K562 (cell line): ENCODE results near the gene CNTN2.

ENCODE experiments used
- CTCF ChIP-seq, 3 experiments: IDR thresholded peaks in 2 of 3; conservative IDR thresholded peaks in 1 of 3; 2 replicates each; pipeline ENCODE4 v1.5.1; 2011 to 2012; ENCODE audit warnings: low read length in 3 of 3, mild to moderate bottlenecking in 3 of 3, control low read depth in 2 of 3, improper control_type of control experiment in 1 of 3, inconsistent platforms in 1 of 3, low read depth in 1 of 3, mixed read lengths in 1 of 3, moderate library complexity in 1 of 3; ENCODE audit not compliant: insufficient read depth in 2 of 3
- ERF ChIP-seq: fragments of 450-650 bp; formaldehyde crosslinking; IDR thresholded peaks from 2 replicates; pipeline ENCODE4 v1.4.0; 2020; ENCODE audit warnings: mild to moderate bottlenecking, mixed read lengths
- MAFK ChIP-seq: IDR thresholded peaks from 2 replicates; pipeline ENCODE4 v1.6.1; 2011; ENCODE audit warnings: low read length, improper control_type of control experiment
- POLR2G ChIP-seq: fragments of 200-400 bp; formaldehyde crosslinking; IDR thresholded peaks from 2 replicates; pipeline ENCODE4 v1.6.1; 2017; ENCODE audit warnings: low read depth, mild to moderate bottlenecking, antibody characterized with exemption, low read length, moderate library complexity
- RB1 ChIP-seq: fragments of 450-650 bp; IDR thresholded peaks from 2 replicates; pipeline ENCODE4 v1.6.1; 2017; ENCODE audit warnings: low read depth, mild to moderate bottlenecking
- REST ChIP-seq, 2 experiments: fragments of 450-650 bp; formaldehyde crosslinking in 1 of 2; IDR thresholded peaks; 2 replicates each; pipeline versions ENCODE4 v1.4.0 to v1.6.1; 2014 to 2020; ENCODE audit warnings: mild to moderate bottlenecking in 2 of 2, borderline replicate concordance in 1 of 2, low read depth in 1 of 2
- SIN3B ChIP-seq: fragments of 450-650 bp; IDR thresholded peaks from 2 replicates; pipeline ENCODE4 v1.6.1; 2017; ENCODE audit warnings: low read depth, mild to moderate bottlenecking, moderate library complexity
- TEAD1 ChIP-seq, 2 experiments: fragments of 450-650 bp in 1 of 2; sonication (generic) in 1 of 2; formaldehyde crosslinking; IDR thresholded peaks; 2 replicates each; pipeline versions ENCODE4 v1.4.0 to v1.8.0; 2020 to 2022; ENCODE audit warnings: mild to moderate bottlenecking in 2 of 2, missing genetic modification reagents in 1 of 2
- TRIM28 ChIP-seq: fragments of 450-650 bp; IDR thresholded peaks from 2 replicates; pipeline ENCODE4 v1.6.1; 2017
- ZBTB33 ChIP-seq: sonication (generic); formaldehyde crosslinking; IDR thresholded peaks from 2 replicates; pipeline ENCODE4 v1.8.1; 2023; ENCODE audit warnings: mild to moderate bottlenecking, missing genetic modification reagents
- ZNF274 ChIP-seq: IDR thresholded peaks from 2 replicates; pipeline ENCODE4 v1.6.1; 2011; ENCODE audit warnings: low read depth, mild to moderate bottlenecking, low read length, moderate library complexity, borderline replicate concordance
- ZNF324 ChIP-seq: fragments of 250-450 bp; sonication (Bioruptor Pico); IDR thresholded peaks from 2 replicates; pipeline ENCODE4 v1.4.0; 2020; ENCODE audit warnings: mild to moderate bottlenecking
- TF ChIP-seq, protein P1 (sequence below): fragments of 250-450 bp; sonication (Bioruptor Pico); IDR thresholded peaks from 2 replicates; pipeline ENCODE4 v1.4.0; 2020; ENCODE audit warnings: mild to moderate bottlenecking, moderate library complexity
- TF ChIP-seq, protein P2 (sequence below): IDR thresholded peaks from 2 replicates; pipeline ENCODE4 v1.6.1; 2016; ENCODE audit warnings: missing genetic modification characterization, missing compliant biosample characterization

GRCh38 chr1:205088341-205088740, 45.3 kb downstream of the CNTN2 start:
- no peak for TF ChIP-seq SIN3B
- no peak for TF ChIP-seq MAFK
- TF ChIP-seq ERF (CRISPR knock-in tag), result no peak
- no peak for TF ChIP-seq RB1
- TF ChIP-seq, protein P1, sequence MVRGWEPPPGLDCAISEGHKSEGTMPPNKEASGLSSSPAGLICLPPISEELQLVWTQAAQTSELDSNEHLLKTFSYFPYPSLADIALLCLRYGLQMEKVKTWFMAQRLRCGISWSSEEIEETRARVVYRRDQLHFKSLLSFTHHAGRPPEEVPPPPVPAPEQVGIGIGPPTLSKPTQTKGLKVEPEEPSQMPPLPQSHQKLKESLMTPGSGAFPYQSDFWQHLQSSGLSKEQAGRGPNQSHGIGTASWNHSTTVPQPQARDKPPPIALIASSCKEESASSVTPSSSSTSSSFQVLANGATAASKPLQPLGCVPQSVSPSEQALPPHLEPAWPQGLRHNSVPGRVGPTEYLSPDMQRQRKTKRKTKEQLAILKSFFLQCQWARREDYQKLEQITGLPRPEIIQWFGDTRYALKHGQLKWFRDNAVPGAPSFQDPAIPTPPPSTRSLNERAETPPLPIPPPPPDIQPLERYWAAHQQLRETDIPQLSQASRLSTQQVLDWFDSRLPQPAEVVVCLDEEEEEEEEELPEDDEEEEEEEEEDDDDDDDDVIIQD (CRISPR knock-in tag), result no peak
- TF ChIP-seq, protein P2, sequence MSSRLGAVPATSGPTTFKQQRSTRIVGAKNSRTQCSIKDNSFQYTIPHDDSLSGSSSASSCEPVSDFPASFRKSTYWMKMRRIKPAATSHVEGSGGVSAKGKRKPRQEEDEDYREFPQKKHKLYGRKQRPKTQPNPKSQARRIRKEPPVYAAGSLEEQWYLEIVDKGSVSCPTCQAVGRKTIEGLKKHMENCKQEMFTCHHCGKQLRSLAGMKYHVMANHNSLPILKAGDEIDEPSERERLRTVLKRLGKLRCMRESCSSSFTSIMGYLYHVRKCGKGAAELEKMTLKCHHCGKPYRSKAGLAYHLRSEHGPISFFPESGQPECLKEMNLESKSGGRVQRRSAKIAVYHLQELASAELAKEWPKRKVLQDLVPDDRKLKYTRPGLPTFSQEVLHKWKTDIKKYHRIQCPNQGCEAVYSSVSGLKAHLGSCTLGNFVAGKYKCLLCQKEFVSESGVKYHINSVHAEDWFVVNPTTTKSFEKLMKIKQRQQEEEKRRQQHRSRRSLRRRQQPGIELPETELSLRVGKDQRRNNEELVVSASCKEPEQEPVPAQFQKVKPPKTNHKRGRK (tag), result no peak
- TF ChIP-seq ZBTB33, result no peak
- TF ChIP-seq CTCF (IDR thresholded peaks at IDR 0.05 in 2 of 3, conservative IDR thresholded peaks at IDR 0.05 in 1 of 3; ENCODE audit: insufficient read depth in 2 of 3, low read depth in 1 of 3, low read length in 3 of 3), result no peak
- no peak for TF ChIP-seq TRIM28
- no peak for TF ChIP-seq TEAD1 (CRISPR knock-in tag; IDR thresholded peaks at IDR 0.05)
- TF ChIP-seq POLR2G, result no peak
- no peak for TF ChIP-seq ZNF274
- no peak for TF ChIP-seq REST (IDR thresholded peaks at IDR 0.05; ENCODE audit: borderline replicate concordance)
- TF ChIP-seq REST (CRISPR knock-in tag; IDR thresholded peaks at IDR 0.05; ENCODE audit: low read depth), result no peak
- no peak for TF ChIP-seq ZNF324 (CRISPR knock-in tag)
